Neuronal stem cell (in vitro differentiated cells): ENCODE results near the gene CUX1.
A peak's percentile ranks its signal among the peaks of the same experiment; 100 is the strongest.

ENCODE experiments used
- DNase-seq: peaks from one replicate; pipeline ENCODE4 v3.0.0-alpha.2; 2013; ENCODE audit warnings: low spot score
- H2AFZ ChIP-seq: one replicate; pipeline ENCODE4 v1.6.1; 2013; ENCODE audit warnings: mild to moderate bottlenecking, low read length, inconsistent platforms
- H2AK5ac ChIP-seq: 2 replicates; pipeline ENCODE4 v1.6.1; 2013; ENCODE audit warnings: low read depth, mild to moderate bottlenecking, inconsistent platforms, low read length, moderate library complexity, mixed read lengths
- H2BK120ac ChIP-seq: 2 replicates; pipeline ENCODE4 v1.6.1; 2013; ENCODE audit warnings: low read depth, mild to moderate bottlenecking, inconsistent platforms, low read length, moderate library complexity, mixed read lengths
- H2BK12ac ChIP-seq: one replicate; pipeline ENCODE4 v1.6.1; 2013; ENCODE audit warnings: low read length, inconsistent platforms
- H2BK15ac ChIP-seq: 2 replicates; pipeline ENCODE4 v1.6.1; 2013; ENCODE audit warnings: mild to moderate bottlenecking, low read length, inconsistent platforms, mixed read lengths
- H2BK5ac ChIP-seq: one replicate; pipeline ENCODE4 v1.6.1; 2013; ENCODE audit warnings: inconsistent platforms, mild to moderate bottlenecking, low read length, moderate library complexity
- H3K14ac ChIP-seq: one replicate; pipeline ENCODE4 v1.6.1; 2013; ENCODE audit warnings: low read length, inconsistent platforms
- H3K18ac ChIP-seq: 2 replicates; pipeline ENCODE4 v1.6.1; 2013; ENCODE audit warnings: low read length, inconsistent platforms
- H3K23ac ChIP-seq: 2 replicates; pipeline ENCODE4 v1.6.1; 2013; ENCODE audit warnings: low read depth, mild to moderate bottlenecking, mixed read lengths, low read length, inconsistent platforms; ENCODE audit not compliant: poor library complexity
- H3K27ac ChIP-seq: replicated peaks from 3 replicates; pipeline ENCODE4 v1.5.1; 2013; ENCODE audit warnings: low read length, inconsistent platforms
- H3K27me3 ChIP-seq, 3 experiments: 2 replicates each; pipeline ENCODE4 v1.6.1; 2013; ENCODE audit warnings: low read length in 3 of 3, mild to moderate bottlenecking in 2 of 3, inconsistent platforms in 1 of 3, low read depth in 1 of 3, mixed read lengths in 1 of 3, moderate library complexity in 1 of 3; ENCODE audit not compliant: control insufficient read depth in 3 of 3, insufficient read depth in 3 of 3
- H3K36me3 ChIP-seq, 2 donors: replicated peaks in 1 of 2; 2 replicates each; pipeline ENCODE4 v1.6.1; 2013; ENCODE audit warnings: low read length in 2 of 2; ENCODE audit not compliant: control insufficient read depth in 2 of 2, insufficient read depth in 2 of 2
- H3K4ac ChIP-seq: 2 replicates; pipeline ENCODE4 v1.6.1; 2013; ENCODE audit warnings: inconsistent platforms, mild to moderate bottlenecking, low read length, moderate library complexity
- H3K4me1 ChIP-seq, 2 donors: 1 replicate in 1 of 2; 2 replicates in 1 of 2; pipeline ENCODE4 v1.6.1; 2013; ENCODE audit warnings: low read length in 2 of 2, low read depth in 1 of 2; ENCODE audit not compliant: control insufficient read depth in 2 of 2, insufficient read depth in 1 of 2
- H3K4me2 ChIP-seq: one replicate; pipeline ENCODE4 v1.6.1; 2013; ENCODE audit warnings: mild to moderate bottlenecking, low read length, inconsistent platforms; ENCODE audit not compliant: insufficient read depth, poor library complexity, severe bottlenecking
- H3K4me3 ChIP-seq, 2 donors: 2 replicates each; pipeline ENCODE4 v1.5.1; 2013; ENCODE audit warnings: low read length in 2 of 2, mild to moderate bottlenecking in 2 of 2, inconsistent platforms in 1 of 2, moderate library complexity in 1 of 2
- H3K79me1 ChIP-seq: one replicate; pipeline ENCODE4 v1.6.1; 2013; ENCODE audit warnings: low read depth, mild to moderate bottlenecking, inconsistent platforms, low read length, moderate library complexity
- H3K9ac ChIP-seq: one replicate; pipeline ENCODE4 v1.6.1; 2013; ENCODE audit warnings: mild to moderate bottlenecking, low read depth, low read length, inconsistent platforms; ENCODE audit not compliant: poor library complexity
- H3K9me3 ChIP-seq, 2 donors: replicated peaks in 1 of 2; 2 replicates each; pipeline versions ENCODE3 to v1.6.1; 2013; ENCODE audit warnings: low read length in 2 of 2, mild to moderate bottlenecking in 2 of 2, inconsistent platforms in 1 of 2, low read depth in 1 of 2, mixed read lengths in 1 of 2, moderate library complexity in 1 of 2; ENCODE audit not compliant: control insufficient read depth in 2 of 2, insufficient read depth in 1 of 2
- H4K8ac ChIP-seq: one replicate; pipeline ENCODE4 v1.6.1; 2013; ENCODE audit warnings: low read depth, mild to moderate bottlenecking, inconsistent platforms, low read length, moderate library complexity
- H4K91ac ChIP-seq: one replicate; pipeline ENCODE4 v1.6.1; 2013; ENCODE audit warnings: low read length, low read depth, mild to moderate bottlenecking, inconsistent platforms; ENCODE audit not compliant: poor library complexity
- WGBS, 2 donors: extraction: QIAGEN DNeasy Blood & Tissue Kit; methylation state at CpG; one replicate each; pipeline ENCODE4 v1.1.7; 2013; ENCODE audit warnings: missing lambda C conversion rate in 2 of 2, mixed read lengths in 1 of 2; ENCODE audit not compliant: insufficient read length in 2 of 2, insufficient replicate concordance in 1 of 2; ENCODE audit errors: extremely low coverage in 2 of 2; 5-methylcytosine and 5-hydroxymethylcytosine counted together

Gene CUX1

DNA sequence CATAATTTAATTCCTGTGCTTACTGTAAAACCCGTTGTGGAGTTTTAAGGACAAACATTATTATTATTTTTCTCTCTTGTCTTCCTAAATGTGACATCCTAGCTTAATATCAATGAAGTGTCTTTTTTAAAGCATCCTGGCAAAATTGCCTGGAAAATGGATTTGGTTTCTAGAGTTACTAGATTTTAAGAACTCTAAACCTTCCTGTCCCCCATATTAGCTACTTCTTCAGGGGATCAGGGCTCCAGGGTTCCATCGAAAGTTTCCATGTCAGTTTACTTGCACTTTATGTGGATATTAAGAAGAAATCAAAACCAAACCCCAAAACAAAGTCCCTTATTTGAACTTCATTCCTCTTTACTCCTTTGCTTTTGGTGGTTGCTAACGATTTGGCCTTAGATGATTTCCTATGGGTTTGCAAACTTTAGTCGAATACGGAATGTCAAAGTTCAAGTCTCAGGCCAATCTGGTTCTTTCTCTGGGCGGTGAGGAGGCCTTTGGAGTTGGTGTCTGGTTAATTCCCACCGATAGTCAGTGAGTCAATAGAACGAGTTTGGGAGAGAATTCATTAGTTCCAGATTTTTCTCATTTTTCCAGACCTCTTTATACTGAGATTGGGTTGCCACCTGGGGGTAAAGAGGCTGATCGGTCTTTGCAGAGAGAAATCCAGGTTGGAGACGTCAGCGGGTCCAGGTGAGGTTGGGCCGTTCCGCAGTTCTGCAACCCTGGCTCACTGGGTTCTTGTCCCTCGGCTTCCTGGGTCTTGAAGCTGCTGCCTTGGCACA, 1.1 kb downstream of the CUX1 start:
- peaks cover 7 to 15% (median 14%) of the 10 kb centered on the region in 3 experiments for H3K27me3 ChIP-seq
- H2BK15ac ChIP-seq = no peak overlapping the region
- H3K4me2 ChIP-seq = no peak overlapping the region
- H3K9ac ChIP-seq = no peak overlapping the region
- H2AFZ ChIP-seq = no peak overlapping the region
- H2BK120ac ChIP-seq = no peak overlapping the region
- H3K4me1 ChIP-seq = peaks cover 14 to 15% of the 10 kb centered on the region in 2 donors
- no peak overlapping the region for H3K23ac ChIP-seq
- no peak overlapping the region for H2AK5ac ChIP-seq
- H4K91ac ChIP-seq = no peak overlapping the region
- DNase-seq = no peak
- no peak overlapping the region for H4K8ac ChIP-seq
- H3K36me3 ChIP-seq = peaks cover 2 to 16% of the 10 kb centered on the region in 2 donors
- peaks cover 0 to 5% of the 10 kb centered on the region in 2 donors for H3K9me3 ChIP-seq
- no peak overlapping the region for H2BK12ac ChIP-seq
- no CpG with 5 or more reads among the region's 14 CpGs for WGBS, 2 donors
- no peak overlapping the region for H3K14ac ChIP-seq
- H3K4ac ChIP-seq = no peak overlapping the region
- no peak overlapping the region for H2BK5ac ChIP-seq
- H3K79me1 ChIP-seq = peaks cover 8% of the 10 kb centered on the region
- no peak overlapping the region for H3K18ac ChIP-seq
- H3K27ac ChIP-seq = no peak overlapping the region
- no peak overlapping the region for H3K4me3 ChIP-seq

DNA sequence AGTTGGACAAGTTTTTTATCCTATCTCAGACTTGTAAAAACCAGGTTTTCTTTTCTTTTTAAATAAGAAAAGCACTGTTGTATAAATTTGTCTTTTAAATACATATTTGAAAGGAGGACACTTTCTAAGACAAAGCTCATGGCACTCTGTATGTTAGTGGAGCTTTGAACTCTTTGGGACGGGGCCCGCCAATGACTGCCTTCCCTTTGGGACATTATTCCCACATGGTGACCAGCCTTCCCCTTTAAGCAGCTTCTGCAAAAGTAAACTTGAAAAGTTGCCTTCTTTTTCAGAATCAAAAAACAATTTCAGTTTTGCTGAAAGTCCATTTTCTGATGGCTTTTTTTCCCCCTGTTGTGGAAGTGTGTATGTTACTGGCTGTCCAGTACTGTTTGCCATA, 1.8 kb downstream of the CUX1 start:
- H4K91ac ChIP-seq = no peak overlapping the region
- DNase-seq = no peak
- peaks cover 14 to 15% of the 10 kb centered on the region in 2 donors for H3K4me1 ChIP-seq
- H2AK5ac ChIP-seq = no peak overlapping the region
- no peak overlapping the region for H4K8ac ChIP-seq
- H2BK15ac ChIP-seq = no peak overlapping the region
- no peak overlapping the region for H3K18ac ChIP-seq
- peaks cover 0 to 5% of the 10 kb centered on the region in 2 donors for H3K9me3 ChIP-seq
- peaks cover 2 to 16% of the 10 kb centered on the region in 2 donors for H3K36me3 ChIP-seq
- WGBS, 2 donors = no CpG with 5 or more reads among the region's 2 CpGs
- H3K14ac ChIP-seq = no peak overlapping the region
- peaks cover 7 to 11% (median 11%) of the 10 kb centered on the region in 3 experiments for H3K27me3 ChIP-seq
- H2BK5ac ChIP-seq = no peak overlapping the region
- H3K4ac ChIP-seq = no peak overlapping the region
- no peak overlapping the region for H3K27ac ChIP-seq
- H3K9ac ChIP-seq = no peak overlapping the region
- no peak overlapping the region for H2BK12ac ChIP-seq
- no peak overlapping the region for H2AFZ ChIP-seq
- H3K4me2 ChIP-seq = no peak overlapping the region
- H3K4me3 ChIP-seq = no peak overlapping the region
- no peak overlapping the region for H2BK120ac ChIP-seq
- no peak overlapping the region for H3K23ac ChIP-seq
- peaks cover 8% of the 10 kb centered on the region for H3K79me1 ChIP-seq

DNA sequence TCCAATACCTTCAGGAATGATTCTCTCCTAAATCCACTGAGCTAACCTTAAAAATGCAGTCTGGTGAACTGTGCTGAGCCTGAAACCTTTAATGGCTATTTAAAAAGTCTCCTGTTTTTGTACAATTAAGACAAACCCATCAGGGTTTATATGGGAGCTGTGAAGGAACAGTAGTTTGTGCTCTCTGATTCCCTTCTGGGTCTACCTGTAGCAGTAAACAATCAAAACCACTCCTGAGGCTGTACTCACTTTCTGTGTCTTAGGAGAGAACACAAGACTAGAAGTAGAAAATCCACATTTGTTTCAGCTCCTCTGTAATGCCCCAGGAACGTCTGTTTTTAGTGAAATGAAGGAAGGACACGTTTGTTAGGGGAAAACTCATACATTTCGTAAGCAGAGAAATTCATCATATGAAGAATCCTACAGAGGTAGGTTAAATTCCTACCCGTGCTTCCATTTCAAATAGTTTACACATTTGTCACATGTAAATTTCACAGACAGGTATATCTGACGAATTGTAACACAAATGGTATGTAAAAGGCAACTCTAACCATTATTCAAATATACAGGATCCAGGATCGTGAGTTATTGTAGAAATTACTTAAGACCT, 2.6 kb downstream of the CUX1 start:
- Histone ChIP-seq H3K79me1 (peaks cover 8% of the 10 kb centered on the region), H3K36me3 (peaks cover 2 to 17% of the 10 kb centered on the region in 2 donors), H3K4me2 (no peak overlapping the region), H2AK5ac (no peak overlapping the region), H3K4me1 (peaks cover 11 to 15% of the 10 kb centered on the region in 2 donors), H2BK5ac (no peak overlapping the region), H3K4ac (no peak overlapping the region), H3K18ac (no peak overlapping the region), H3K4me3 (no peak overlapping the region), H2BK12ac (no peak overlapping the region), H2BK15ac (no peak overlapping the region), H3K9me3 (peaks cover 0 to 5% of the 10 kb centered on the region in 2 donors), H3K27ac (peak overlapping the region; percentile 2), H4K91ac (no peak overlapping the region), H4K8ac (no peak overlapping the region), H3K23ac (no peak overlapping the region), H3K14ac (no peak overlapping the region), H2BK120ac (no peak overlapping the region), H3K27me3 (peaks cover 2 to 3% (median 2%) of the 10 kb centered on the region in 3 experiments), H2AFZ (no peak overlapping the region), H3K9ac (no peak overlapping the region)
- no peak for DNase-seq
- WGBS, 2 donors = no CpG with 5 or more reads among the region's 6 CpGs

DNA sequence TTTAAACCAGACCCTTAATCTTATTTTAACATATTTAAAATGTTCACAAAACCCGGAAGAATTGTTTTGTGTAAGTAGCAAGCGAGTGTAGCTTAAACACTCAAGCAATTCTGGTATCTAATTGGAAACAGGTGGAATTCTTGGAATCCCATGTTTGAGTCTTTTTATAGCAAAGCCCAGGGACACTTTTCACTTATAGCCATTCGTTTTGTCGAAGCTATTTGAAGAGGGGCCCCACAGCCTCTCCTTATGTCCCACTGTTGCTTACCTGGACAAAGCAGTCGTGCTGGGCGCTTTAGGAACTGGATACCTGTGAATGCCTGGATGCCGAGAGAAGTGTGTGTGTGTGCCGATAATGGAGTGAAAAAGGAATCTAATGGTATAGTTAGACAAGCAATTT, 3.3 kb downstream of the CUX1 start:
- no peak overlapping the region for H3K18ac ChIP-seq
- peaks cover 0 to 5% of the 10 kb centered on the region in 2 donors for H3K9me3 ChIP-seq
- no peak overlapping the region for H3K23ac ChIP-seq
- H3K27ac ChIP-seq = no peak overlapping the region
- H2BK5ac ChIP-seq = no peak overlapping the region
- WGBS, 2 donors = no CpG with 5 or more reads among the region's 8 CpGs
- H2AK5ac ChIP-seq = no peak overlapping the region
- H2BK15ac ChIP-seq = no peak overlapping the region
- H3K4me2 ChIP-seq = no peak overlapping the region
- H3K79me1 ChIP-seq = peaks cover 10% of the 10 kb centered on the region
- H3K4me3 ChIP-seq = no peak overlapping the region
- H2AFZ ChIP-seq = no peak overlapping the region
- H4K8ac ChIP-seq = no peak overlapping the region
- no peak overlapping the region for H3K4ac ChIP-seq
- peaks cover 11 to 16% of the 10 kb centered on the region in 2 donors for H3K4me1 ChIP-seq
- peaks cover 2 to 21% of the 10 kb centered on the region in 2 donors for H3K36me3 ChIP-seq
- H3K14ac ChIP-seq = no peak overlapping the region
- H2BK12ac ChIP-seq = no peak overlapping the region
- DNase-seq = no peak
- H2BK120ac ChIP-seq = no peak overlapping the region
- no peak overlapping the region for H4K91ac ChIP-seq
- H3K9ac ChIP-seq = no peak overlapping the region
- H3K27me3 ChIP-seq = no peaks in the 10 kb centered on the region
